Putamen (tissue), 1 donor: ENCODE data around the gene C1orf74.

Source experiments
- DNase-seq: peaks from one replicate; pipeline ENCODE4 v3.0.0-alpha.2; 2016; ENCODE audit warnings: low spot score

C1orf74 gene

DNA sequence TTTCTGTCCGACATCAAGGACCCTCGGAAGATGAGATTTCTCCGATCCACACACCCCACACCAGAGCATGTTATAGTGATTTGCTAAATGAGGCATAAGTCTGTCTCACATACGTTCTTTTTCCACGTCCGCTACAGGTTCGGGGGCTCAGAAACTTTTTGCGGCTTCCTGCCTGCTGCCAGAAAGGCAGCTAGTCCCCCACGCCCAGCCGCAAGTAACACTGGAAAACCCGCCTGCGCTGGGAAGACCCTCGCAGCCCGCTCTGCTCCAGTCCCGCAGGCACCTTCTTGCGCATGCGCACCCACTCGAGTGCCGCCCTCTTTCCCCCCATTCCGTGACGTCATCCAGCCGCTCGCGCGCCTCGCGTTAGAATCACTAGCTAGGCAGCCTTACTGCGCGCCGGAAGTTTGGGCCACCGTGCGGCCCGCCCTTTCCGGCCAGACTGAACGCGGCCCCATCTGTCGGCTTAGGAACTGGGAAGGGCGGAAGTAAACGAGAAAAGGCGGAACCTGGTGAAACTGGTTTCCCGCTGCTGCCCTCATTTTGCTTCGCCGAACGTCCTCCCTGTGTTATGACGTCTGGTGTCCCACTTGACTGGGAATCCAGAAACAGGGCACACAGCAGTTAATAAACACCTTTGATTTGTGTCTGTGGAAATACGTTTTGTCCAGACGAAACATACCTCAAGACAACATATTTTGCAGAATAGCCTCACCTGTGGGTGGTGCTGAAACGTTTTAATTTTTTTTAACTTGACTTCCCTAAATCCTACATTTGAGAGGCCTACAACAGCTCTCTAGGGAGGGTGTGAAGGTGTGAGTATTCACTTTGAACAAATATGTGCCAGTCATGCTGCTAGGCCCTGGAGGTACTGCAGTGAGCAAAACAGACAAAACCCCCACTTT lies at the start of gene C1orf74:
Gene C1orf74, minus strand, starts transcription at position 295 of the 905 bp plus-strand sequence. CDS start 925 bp downstream, outside the sequence.
- DNase-seq = peak; percentile 98

DNA sequence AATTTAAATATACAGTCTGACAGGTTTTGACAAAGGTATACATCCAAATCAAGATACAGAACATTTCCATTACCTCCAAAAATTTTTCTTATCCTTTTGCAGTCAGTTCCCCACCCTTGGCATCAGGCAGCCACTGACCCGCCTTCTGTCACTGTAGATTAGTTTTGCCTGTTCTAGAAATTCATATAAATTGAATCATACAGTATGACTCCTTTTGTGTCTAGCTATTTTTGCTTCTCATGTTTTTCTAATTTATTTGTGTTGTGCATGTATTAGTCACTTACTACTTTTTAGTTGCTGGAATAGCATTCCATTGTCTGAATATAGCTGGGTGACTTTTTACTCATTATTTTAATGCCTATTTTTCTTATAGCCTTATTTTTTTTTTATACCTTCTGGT lies 47.3 kb upstream of the C1orf74 start:
- no peak for DNase-seq

DNA sequence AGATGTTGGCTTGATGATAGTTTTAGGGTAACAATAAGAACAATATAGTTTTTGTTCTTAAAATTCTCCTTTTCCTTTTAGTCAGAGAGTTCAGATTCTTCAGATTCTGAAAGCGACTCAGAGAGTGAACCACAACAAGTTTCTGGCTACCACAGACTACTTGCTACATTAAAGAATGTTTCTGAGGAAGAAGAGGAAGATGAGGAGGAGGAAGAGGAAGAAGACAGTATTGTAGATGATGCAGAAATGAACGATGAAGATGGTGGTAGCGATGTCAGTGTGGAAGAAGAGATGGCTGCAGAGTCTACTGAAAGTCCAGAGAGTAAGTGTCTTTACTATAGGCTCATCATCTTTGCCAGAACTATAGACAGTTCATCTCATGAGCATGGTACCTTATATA lies 46.4 kb upstream of the C1orf74 start:
- no peak for DNase-seq

DNA sequence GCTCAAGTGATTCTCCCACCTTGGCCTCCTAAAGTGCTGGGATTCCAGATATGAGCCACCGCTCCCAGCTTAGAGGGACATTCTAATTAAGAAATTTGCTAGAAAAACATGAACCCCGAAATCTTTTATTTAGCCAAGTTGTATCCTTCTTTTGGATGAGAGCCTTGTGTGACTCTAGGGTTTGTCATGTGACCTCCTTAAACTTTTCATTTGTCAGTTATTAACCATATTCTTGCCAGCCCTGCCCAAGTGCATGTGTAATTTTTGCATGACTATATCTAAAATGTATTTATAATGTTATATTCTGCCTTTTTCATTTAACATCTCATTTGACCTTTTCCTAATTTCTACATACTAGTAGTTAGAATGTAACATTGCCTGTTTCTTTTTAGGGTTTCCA lies 45.4 kb upstream of the C1orf74 start:
- DNase-seq = no peak

DNA sequence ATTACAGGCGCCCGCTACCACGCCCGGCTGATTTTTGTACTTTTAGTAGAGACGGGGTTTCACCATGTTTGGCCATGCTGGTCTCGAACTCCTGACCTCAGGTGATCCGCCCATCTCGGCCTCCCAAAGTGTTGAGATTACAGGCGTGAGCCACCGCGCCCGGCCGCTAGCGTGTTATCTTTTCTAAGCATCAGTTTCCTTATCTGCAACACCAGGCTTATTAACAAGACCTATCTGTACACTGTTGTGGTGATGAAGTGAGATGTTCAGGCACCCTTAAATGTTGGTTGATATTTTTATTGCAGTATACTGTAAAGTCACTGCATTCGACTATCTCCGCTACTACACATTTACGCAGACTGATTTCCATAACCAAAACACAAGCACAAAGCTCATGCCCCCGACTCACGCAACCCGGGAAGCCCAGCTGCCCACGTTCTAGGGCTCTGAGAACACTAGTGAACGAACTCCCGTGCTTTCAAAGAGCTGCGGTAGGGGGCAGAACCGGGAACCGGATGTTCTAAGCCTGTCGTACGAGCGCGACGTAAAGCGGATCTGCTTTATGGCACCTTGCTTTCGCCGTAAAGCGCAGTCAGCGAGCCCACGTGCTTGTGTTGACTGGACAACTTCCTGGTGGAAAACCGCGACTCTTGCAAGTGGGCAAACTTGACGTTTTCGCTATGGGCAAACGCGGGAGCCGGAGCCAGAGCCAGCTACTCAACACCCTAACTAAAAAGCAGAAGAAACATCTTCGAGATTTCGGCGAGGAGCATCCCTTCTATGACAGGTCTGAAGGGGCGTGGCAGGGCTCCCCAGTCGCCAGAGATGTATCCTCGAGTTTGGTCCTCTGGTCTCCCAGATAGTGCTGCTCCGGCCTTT lies 43.3 kb upstream of the C1orf74 start, which contains the start of gene UTP25:
Gene UTP25, plus strand, starts transcription at position 589 of the 879 bp plus-strand sequence. Its CDS starts 92 bp downstream, at position 681.
- peak; percentile 94 for DNase-seq

DNA sequence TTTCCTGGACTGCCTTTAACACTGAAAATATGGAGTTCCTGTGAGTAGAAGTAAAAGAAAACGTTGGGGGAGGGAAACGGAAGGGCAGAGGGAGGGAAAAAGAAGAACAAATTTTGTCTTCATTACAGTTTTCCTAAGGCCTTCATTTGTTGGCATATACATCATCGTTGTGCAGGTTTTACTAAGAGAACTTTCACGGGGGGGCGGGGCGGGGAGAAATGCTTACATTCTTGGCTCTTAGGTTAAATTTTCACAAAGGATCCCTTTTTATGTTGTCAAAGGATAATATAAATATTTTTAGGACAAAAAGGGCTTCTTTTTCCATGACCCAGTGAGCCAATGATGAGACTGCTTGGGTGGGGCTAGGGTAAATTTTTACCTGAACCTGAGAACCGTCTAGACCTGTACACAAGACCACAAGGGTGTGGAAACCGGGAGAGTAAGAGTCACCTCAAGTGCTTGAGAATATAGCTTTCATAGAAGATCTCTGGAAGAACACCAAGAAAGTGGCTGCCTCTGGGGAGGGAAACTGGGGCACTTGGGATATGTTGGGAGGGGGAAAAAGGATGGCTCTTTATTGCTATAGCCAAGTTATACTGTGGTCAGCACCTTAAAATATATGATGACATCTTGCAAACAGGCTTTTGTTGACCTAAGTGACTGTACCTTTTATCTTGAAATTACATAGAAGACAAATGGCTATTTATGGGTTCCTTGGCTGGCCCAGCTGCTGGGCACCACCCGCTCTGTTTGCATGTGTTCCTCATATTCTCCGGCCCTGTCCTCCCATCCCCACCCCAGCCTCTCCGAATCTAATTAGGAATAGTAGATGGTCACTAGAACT lies 41.5 kb upstream of the C1orf74 start:
- no peak for DNase-seq

DNA sequence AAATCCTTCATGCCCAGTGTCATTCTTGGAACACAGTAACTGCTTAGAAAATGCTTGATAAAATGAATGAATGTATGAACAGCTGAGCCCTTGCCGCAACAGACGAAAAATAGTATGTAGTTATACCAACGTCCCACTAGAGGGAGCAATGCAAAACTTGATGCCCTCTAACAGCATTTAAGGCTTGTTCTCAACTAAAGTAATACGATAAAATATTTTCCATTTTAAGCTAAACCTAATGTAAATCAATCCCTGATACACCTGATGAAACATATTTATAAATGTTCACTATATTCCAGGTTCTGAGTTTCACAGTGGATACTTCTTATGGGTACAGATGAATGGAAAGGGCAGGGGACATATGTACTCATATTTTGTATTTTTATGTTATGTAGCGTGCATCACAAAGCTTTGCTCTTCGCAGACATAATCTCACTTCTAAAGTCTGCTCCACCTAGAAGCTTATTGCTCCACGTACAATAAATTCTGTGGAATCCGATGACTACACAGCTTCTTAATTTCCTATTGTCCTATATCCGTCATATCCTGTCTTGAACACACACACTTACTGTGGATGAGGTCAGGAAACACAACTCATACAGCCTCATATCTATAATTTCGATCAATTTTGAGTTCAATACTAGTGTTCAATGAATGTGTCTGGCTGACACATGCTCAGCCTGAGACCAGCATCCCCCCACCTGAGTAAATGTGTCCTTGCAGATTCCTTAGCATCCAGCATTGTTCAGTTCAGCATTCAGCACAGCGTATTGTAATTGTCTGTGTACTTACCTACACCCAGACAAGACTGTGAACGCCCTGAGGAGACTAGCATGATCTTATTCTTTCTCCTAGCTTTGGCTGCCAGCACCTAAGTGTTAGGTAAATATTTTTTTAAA lies 39.0 kb upstream of the C1orf74 start:
- DNase-seq = peak; percentile 34

DNA sequence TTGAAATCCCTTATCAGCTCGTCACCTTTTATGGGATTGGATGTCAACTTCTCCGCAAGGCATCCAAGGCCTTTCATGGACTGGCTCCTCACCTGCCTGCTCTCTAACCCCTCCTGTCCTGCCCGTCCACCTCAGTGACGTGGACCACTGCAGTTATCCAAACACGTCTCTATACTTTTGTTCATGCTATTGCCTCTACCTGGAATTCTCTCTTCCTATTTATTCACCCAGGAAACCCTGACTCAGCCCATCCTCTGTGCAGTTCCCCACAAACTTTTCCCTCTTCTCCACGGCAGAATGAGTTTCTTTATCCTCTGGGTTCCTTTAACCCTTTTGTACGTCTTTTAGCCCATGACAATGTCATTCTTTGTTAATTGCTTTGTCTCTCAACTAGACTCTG lies 38.3 kb upstream of the C1orf74 start:
- DNase-seq = no peak

DNA sequence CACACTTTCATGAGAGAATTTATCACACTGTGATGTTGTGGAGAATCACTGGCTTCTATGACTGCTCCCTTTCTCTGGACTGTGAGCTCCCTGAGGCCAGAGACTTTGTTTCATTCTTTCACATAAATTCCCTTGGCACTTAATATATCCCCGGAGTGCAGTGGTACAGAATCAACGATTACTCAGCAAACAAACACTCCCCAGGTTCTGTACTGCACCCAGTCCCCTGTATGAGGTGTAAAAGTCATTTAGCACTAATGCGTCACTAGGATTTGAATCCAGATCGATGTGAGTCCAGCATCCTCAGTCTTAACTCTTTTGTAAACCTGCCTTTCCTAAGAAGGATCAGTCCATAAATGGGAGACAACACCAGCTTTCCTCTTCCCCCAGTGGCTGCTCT lies 36.6 kb upstream of the C1orf74 start:
- DNase-seq = no peak

DNA sequence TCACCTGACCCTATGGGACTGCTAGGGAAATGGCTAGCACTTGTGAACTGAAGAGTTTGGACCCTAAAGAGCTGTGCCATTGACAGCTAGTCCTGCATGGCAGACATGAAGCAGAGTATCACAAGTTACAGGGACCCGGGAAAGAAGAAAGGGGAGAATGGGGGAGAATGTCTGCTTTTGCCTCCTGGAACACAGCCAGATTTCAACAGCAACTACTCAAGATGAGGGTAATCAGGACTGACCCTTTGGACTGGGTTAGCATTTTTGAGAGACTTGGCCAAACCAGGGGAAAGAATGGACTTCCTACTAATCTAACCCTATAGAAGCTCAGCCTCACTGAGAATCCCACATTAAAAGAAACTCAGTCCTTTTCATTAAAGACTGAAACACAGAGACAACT lies 34.7 kb upstream of the C1orf74 start:
- DNase-seq = no peak

DNA sequence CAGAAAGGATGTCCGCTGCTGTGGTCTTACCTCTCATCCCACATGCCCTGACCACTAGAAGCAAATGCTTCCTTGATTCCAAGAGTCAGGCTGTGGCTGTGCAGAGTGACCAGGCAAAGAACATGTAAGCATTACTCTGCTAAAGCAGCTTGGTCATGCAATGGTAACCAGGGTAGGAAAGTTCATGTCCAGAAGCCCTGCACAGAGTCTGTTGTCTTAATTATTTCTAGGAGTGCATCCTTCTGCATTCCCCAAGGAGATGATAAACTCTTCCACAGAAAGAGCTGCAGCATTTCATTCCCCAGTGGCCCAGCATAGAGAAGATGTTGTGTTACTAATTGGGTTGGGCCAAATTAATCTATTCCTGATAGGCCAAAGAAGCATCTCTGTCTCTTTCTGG lies 33.3 kb upstream of the C1orf74 start:
- DNase-seq = no peak

DNA sequence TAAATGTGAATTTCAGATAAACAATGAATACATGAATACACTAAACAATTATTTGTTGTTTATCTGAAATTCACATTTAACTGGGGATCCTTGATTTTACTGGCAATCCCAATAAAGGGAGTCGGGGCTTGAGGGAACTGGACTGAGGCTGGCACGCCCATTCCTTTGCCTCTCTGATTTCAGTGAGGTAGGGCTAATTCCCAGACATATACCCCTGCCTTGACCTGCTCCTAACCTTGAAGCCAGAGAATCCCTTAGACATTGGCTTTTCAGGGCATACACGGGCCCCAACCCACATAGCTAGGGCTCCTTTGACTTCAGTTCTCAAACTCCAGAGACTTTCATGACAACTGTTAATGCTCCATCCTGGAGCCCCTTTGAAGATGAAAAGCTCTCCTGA lies 32.6 kb upstream of the C1orf74 start:
- no peak for DNase-seq

DNA sequence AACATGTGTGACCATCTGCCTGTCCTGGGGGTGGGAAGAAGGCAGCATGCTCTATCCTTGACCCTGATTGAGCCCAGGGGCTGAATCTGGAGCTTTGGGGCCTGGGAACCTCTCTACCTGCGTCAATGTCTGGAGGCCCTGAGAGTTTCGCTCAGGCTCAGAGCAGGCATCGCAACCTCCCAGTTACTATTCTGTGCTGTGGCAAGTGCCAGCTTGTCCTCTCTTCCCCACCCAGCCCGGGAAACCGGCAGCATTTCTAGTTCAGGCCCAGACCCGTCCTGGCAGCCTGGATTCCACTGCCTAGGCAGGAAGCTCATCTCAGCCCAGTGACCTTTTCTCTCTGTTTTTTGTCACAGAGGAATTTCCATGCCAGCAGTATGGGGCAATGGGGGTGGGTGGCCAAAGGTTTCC lies 31.6 kb upstream of the C1orf74 start:
- DNase-seq = no peak

DNA sequence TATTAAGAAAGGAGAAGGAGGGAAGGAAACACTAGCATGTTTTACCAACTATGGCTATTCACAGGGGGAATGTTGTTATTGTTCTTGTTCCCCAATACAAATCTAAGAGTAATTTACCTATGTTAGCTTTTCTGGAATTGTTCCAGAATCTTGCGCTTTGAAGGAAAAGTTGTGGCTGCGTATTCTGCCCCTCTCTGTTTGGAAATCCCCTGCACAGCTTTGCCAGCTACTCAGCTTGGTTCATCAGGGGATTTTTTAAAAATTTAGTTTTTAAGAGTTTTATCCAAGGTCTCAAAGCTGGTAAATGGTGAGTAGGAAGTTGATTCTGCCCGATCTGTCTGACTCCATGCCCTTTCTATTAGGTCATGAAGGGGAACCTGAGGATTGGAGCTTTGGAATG lies 31.1 kb upstream of the C1orf74 start:
- DNase-seq = no peak

DNA sequence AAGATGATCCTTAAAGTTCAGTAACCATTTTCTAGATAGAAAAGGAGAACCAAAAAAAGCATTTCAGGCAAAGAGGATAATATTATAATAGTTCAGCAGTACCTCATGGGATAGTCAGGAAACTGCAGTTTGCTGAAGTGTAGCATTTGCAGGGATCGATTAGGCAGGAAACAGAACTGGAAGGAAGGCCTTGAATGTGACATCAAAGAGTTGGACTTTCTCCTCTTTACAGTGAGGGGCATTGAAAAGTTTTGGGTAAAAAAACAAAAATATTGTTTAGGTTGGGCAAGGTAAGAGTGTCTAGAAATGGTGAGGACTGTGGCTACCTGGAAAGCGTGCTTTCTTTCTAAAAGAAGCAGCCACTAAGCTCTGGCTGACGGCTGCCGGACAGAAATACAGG lies 29.5 kb upstream of the C1orf74 start:
- DNase-seq = no peak

DNA sequence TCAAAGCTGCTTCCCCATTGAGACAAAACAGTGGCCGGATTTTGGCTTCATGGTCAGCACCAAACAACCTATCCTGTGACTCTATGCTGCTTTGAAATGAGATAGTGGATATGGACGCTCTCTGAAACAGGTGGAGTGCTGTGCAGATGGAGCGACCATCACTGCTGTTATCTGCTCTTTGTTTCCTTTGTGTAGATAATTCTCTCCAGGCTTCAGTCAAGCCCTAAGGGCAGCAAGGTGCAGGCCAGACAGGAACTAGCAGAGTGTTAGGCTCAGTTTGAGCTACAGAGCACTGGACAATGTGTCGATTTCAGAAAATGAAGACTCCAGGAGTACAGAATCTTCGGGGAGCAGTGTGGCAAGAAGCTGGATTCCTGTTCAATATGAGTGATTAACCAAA lies 26.4 kb upstream of the C1orf74 start:
- DNase-seq = no peak

DNA sequence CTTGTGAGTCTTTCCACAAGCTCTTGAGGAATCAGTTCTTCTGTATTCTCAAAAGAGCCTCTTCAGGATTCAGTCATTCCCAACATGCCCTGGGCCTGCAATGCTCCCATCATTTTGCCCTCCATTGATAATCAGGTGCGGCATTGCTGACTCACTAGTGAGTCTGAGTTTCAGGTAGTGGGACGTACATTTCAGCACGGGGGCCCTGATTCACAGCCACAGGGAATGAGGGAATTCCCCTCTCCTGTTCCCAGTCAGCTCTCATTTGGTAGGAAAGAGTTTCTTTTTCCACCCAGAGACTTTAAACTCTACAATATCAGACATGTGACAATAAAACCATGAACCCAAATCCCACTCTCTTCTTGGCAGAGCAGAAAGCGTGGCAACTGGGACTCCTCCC lies 25.3 kb upstream of the C1orf74 start:
- DNase-seq = no peak

DNA sequence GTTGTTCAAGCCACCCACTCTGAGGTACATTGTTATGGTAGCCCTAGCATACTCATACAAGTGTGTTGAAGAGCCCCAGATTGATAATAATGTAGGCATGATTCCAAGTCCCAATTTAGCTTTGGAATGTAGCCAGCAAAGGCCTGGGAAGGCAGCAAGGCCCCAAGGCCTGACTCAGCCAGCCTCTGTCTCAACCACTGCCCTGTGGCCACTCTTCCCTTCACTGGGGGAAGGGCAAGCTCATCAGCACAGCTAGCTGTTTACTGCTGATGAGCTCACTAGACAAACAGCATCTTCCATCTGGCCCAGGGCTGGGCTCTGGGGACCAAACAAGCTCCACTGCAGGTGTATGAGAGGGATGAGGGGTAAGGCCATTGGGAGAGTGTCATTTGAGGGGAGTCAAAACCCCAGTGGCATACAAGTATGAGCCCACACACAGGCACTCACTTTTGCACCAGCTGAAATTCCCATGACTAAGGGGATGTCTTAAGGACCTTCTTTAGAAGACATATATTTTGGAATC lies 23.8 kb upstream of the C1orf74 start:
- DNase-seq = no peak

DNA sequence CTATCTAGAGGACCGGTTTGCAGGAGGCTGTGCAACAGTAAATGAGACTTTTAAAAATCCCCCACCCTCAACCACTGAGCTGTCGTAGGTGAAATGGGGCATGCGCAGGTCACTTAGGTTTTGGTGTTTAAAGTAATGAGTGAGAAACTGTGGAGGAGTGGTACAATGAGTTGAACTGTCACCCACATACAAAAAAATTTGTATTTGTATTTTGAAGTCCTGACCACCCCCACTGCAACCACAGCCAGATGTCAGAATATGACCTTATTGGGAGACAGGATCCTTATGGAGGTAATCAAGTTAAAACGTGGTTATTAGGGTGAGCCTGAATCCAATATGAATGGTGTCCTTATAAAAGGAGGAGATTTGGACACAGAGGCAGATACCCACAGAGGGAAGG lies 23.1 kb upstream of the C1orf74 start:
- no peak for DNase-seq

DNA sequence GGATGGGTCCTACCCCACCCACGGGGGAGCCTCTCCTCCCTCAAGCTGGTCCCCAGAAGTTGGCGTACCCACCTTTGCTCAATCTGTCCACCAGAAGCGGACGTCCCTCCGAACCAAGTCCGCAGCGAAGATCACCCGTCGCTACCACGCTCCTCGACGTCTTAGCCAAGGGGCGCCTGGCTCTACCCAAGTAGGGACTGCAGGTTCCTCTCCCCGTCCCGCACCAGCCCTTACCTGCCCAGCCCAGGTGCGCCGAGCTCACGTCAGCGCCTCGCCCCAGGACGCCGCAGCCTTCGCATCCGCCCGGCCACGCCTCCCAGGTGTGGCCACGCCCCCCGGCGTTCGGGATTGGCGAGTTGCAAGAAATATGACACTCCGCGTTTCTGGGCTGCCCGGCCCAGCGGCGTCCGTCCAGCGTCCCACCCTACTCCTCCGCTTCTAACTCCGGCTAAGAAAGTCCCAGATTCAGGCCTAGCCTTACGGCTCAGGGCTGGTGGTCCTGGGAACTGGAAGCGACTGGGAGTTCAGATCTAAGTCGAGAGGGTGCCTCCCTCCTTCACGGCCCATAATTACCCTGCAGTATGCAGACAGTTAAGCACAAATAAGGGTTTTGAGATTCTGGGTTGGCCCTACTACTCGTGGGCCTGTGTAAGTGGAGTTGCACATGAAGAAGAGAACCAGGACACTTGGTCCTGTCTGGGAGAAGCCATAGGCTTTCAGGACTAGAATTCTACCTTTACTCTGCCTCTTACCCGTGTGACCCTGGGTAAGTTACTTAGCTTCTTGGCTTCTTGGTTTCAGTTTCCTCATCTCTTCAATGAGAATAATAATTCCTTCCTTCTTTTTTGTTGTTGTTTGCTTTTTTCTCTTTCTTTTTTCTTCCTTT lies 21.8 kb upstream of the C1orf74 start, which contains the start of gene IRF6:
Gene IRF6, minus strand, starts transcription at position 268 of the 886 bp plus-strand sequence. CDS start 4,729 bp downstream, outside the sequence.
- DNase-seq = no peak
